ENCODE results near the gene ARHGAP10.

ARHGAP10 gene

DNA sequence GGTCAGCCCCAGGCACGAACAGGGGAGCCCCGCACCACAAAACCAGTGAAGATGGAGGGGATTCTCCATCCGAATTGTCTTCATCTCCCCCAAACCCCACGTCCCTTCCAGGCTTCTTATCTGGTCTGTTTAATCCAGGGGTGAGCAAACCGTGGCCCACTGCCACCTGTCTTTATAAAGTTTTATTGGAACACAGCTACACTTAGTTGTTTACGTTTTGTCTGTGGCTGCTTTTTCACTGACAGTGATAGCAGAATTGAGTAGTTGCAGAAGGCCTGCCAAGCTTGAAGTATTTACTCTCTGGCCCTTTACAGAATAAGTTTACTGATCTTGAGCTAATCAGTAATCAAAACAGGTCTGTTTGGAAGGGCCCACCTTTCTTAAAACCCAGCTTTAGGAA, 324.0 kb downstream of the ARHGAP10 start:
- Histone ChIP-seq H3K27me3 (ENCODE audit: control insufficient read depth, low read length) (no peaks in the 10 kb centered on the region; the same call in 1 of the 2 replicates), H3K79me2 (ENCODE audit: control insufficient read depth, low read length) (no peaks in the 10 kb centered on the region), H3K9me3 (ENCODE audit: control insufficient read depth, insufficient read depth, low read length) (no peaks in the 10 kb centered on the region), H3K4me2 (ENCODE audit: low read length) (no peak overlapping the region), H3K4me3 (ENCODE audit: low read length) (no peak overlapping the region), H4K20me1 (ENCODE audit: control insufficient read depth, insufficient read depth, low read depth, low read length) (no peaks in the 10 kb centered on the region; the same call in 1 of the 2 replicates), H3K9me2 (replicated peaks; ENCODE audit: control insufficient read depth, low read length) (no peaks in the 10 kb centered on the region), H3K4me1 (ENCODE audit: control insufficient read depth, low read length) (peaks cover 28% of the 10 kb centered on the region), H3K36me3 (ENCODE audit: control insufficient read depth, low read length) (no peaks in the 10 kb centered on the region), H3F3A (ENCODE audit: control insufficient read depth, insufficient read depth) (no peaks in the 10 kb centered on the region), H3K27ac (ENCODE audit: low read depth, low read length) (no peak overlapping the region)
- TF ChIP-seq EZH2phosphoT487 (IDR thresholded peaks at IDR 0.05; ENCODE audit: borderline replicate concordance, low read length) (no peak), CTCF (IDR thresholded peaks at IDR 0.05; ENCODE audit: low read depth, low read length, poor library complexity, severe bottlenecking) (no peak)

- H3K27me3 ChIP-seq (ENCODE audit: control insufficient read depth, low read length), result no peaks in the 10 kb centered on the region; the same call in 1 of the 2 replicates
- no peak overlapping the region for H3K27ac ChIP-seq (ENCODE audit: low read depth, low read length)
- no peaks in the 10 kb centered on the region; the same call in 1 of the 2 replicates for H4K20me1 ChIP-seq (ENCODE audit: control insufficient read depth, insufficient read depth, low read depth, low read length)
- no peaks in the 10 kb centered on the region for H3F3A ChIP-seq (ENCODE audit: control insufficient read depth, insufficient read depth)
- no peaks in the 10 kb centered on the region for H3K79me2 ChIP-seq (ENCODE audit: control insufficient read depth, low read length)
- H3K4me1 ChIP-seq (ENCODE audit: control insufficient read depth, low read length), result peaks cover 28% of the 10 kb centered on the region
- peak overlapping the region; percentile 33 for H3K4me2 ChIP-seq (ENCODE audit: low read length)
- H3K4me3 ChIP-seq (ENCODE audit: low read length), result peak overlapping the region; percentile 14; the same call in 1 of the 2 replicates
- TF ChIP-seq EZH2phosphoT487 (IDR thresholded peaks at IDR 0.05; ENCODE audit: borderline replicate concordance, low read length), result no peak
- TF ChIP-seq CTCF (IDR thresholded peaks at IDR 0.05; ENCODE audit: low read depth, low read length, poor library complexity, severe bottlenecking), result peak; percentile 89
- no peaks in the 10 kb centered on the region for H3K9me3 ChIP-seq (ENCODE audit: control insufficient read depth, insufficient read depth, low read length)
- no peaks in the 10 kb centered on the region for H3K36me3 ChIP-seq (ENCODE audit: control insufficient read depth, low read length)
- H3K9me2 ChIP-seq (replicated peaks; ENCODE audit: control insufficient read depth, low read length), result no peaks in the 10 kb centered on the region
Observed at GRCh38 chr4:148056879-148057278, 325.0 kb downstream of the ARHGAP10 start.

DNA sequence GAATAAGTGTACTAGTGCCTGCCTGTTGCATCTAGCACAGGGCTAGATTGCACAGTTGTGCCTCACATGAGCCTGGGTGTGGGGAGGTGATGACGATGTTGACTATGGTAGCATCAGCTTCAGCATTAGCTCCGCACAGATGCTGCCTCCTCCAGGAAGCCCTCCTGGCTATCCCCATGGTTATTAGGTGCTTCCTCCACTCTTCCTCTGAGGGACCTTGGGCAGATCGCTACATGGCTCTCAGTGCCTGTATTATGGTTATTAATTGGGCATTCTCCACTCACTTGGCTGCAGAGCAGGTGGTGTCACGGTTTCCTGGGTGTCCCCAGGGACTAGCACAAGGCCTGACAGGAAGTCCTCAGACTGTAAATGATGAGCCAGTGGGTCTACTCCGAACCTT, 325.6 kb downstream of the ARHGAP10 start:
- Histone ChIP-seq H3K36me3 (ENCODE audit: control insufficient read depth, low read length) (no peaks in the 10 kb centered on the region), H4K20me1 (ENCODE audit: control insufficient read depth, insufficient read depth, low read depth, low read length) (no peaks in the 10 kb centered on the region; the same call in 1 of the 2 replicates), H3K4me2 (ENCODE audit: low read length) (peak overlapping the region; percentile 33), H3K4me1 (ENCODE audit: control insufficient read depth, low read length) (peaks cover 28% of the 10 kb centered on the region), H3K9me2 (replicated peaks; ENCODE audit: control insufficient read depth, low read length) (no peaks in the 10 kb centered on the region), H3F3A (ENCODE audit: control insufficient read depth, insufficient read depth) (no peaks in the 10 kb centered on the region), H3K27ac (ENCODE audit: low read depth, low read length) (no peak overlapping the region), H3K79me2 (ENCODE audit: control insufficient read depth, low read length) (no peaks in the 10 kb centered on the region), H3K4me3 (ENCODE audit: low read length) (peak overlapping the region; percentile 14; the same call in 1 of the 2 replicates), H3K27me3 (ENCODE audit: control insufficient read depth, low read length) (no peaks in the 10 kb centered on the region; the same call in 1 of the 2 replicates), H3K9me3 (ENCODE audit: control insufficient read depth, insufficient read depth, low read length) (no peaks in the 10 kb centered on the region)
- TF ChIP-seq EZH2phosphoT487 (IDR thresholded peaks at IDR 0.05; ENCODE audit: borderline replicate concordance, low read length) (no peak), CTCF (IDR thresholded peaks at IDR 0.05; ENCODE audit: low read depth, low read length, poor library complexity, severe bottlenecking) (no peak)
